ENCODE measurements around the gene DDX21.
A peak's percentile ranks its signal among the peaks of the same experiment; 100 is the strongest.
"Not testable (repeated sequence)": the region's sequence is repeated elsewhere in the genome, so short reads cannot be mapped to it uniquely, and the experiment has no call there.

The DDX21 gene

GRCh38 chr10:68955832-68956532, at the start of gene DDX21:
Gene DDX21, plus strand, starts transcription at chr10:68956170. Its CDS starts 56 bp downstream, at chr10:68956226.
- DNase-seq (ENCODE audit: low spot score), result peak; percentile 94

- no peak for DNase-seq (ENCODE audit: low spot score)
Measured at GRCh38 chr10:68924593-68924992, 31.4 kb upstream of the DDX21 start.

GRCh38 chr10:68925489-68925888, 30.5 kb upstream of the DDX21 start:
- no peak for DNase-seq (ENCODE audit: low spot score)

DNA sequence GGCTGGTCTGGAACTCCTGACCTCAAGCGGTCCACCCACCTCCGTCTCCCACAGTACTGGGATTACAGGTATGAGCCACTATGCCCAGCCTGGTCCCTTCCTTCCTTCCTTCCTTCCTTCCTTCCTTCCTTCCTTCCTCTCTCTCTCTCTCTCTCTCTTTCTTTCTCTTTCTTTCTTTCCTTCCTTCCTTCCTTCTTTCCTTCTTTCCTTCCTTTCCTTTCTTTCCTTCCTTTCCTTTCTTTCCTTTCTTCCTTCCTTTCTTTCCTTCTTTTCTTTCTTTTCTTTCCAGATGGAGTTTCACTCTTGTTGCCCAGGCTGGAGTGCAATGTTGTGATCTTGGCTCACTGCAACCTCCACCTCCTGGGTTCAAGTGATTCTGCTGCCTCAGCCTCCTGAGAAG, 26.8 kb upstream of the DDX21 start:
- DNase-seq (ENCODE audit: low spot score), result not testable (repeated sequence)

GRCh38 chr10:68929888-68930287, 26.1 kb upstream of the DDX21 start:
- DNase-seq (ENCODE audit: low spot score), result not testable (repeated sequence)

- not testable (repeated sequence) for DNase-seq (ENCODE audit: low spot score)
Measured at GRCh38 chr10:68932860-68933259, 23.1 kb upstream of the DDX21 start.

- DNase-seq (ENCODE audit: low spot score), result no peak
Measured at GRCh38 chr10:68934994-68935393, 21.0 kb upstream of the DDX21 start.

DNA sequence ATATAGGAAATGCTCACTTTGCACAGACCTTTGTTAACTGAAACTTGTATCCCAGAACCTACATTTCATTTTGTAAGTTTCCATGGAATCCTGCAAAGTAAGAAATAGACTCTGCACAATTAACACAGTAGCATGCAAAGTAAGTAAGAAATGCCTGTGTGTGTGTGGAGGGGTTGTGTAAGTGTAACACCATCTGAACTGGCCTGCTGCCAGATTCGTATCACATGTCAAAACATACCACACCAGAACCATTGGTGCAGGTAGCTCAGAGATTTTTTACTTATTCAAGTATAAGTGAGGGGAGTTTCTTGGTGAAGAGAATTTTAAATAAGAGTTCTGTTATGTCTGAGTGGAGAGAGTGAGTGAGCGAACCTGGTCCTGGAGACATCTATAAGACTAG, 17.9 kb upstream of the DDX21 start:
- DNase-seq (ENCODE audit: low spot score), result no peak

DNA sequence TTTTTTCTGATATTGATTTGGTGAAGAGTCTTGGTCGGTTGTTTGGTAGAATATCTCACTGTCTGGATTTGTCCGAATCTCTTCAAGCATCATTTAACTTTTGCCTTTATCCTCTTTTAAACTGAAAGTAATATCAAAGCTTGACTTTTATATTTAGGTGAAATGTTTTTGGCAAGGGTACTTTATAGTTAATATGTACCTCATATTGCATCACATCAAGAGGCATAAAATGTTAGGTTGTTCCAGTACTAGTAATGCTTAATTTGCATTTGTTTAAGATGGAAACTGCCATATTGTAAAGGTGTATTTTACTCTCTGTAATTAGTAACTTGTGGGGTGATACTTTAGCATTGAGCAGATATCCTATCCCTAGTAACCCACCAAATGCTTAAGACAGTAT, 17.1 kb upstream of the DDX21 start:
- DNase-seq (ENCODE audit: low spot score), result no peak

DNA sequence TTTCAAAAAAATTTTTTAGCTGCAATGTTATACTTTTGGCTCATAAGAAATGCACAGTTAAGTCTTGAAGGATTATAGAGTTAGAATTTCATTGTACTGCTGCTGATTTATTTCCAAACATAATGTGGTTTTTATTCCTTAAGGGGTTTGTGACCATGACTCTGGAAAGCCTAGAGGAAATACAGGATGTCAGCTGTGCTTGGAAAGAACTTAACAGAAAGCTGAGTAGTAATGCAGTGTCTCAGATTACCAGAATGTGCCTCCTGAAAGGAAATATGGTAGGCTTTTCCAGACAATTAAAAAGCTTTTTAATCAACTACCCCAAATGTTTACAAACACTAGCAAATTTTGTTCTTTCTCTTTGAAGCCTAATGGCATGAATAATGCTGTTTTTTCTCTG, 15.1 kb upstream of the DDX21 start:
- not testable (repeated sequence) for DNase-seq (ENCODE audit: low spot score)

GRCh38 chr10:68950598-68950997, 5.4 kb upstream of the DDX21 start:
- DNase-seq (ENCODE audit: low spot score), result no peak

- no peak for DNase-seq (ENCODE audit: low spot score)
Measured at GRCh38 chr10:68954904-68955303, 1.1 kb upstream of the DDX21 start.

- no peak for DNase-seq (ENCODE audit: low spot score)
Measured at GRCh38 chr10:68955355-68955831, 577 bp upstream of the DDX21 start.

GRCh38 chr10:68957284-68957615, 1.3 kb downstream of the DDX21 start:
- no peak for DNase-seq (ENCODE audit: low spot score)

DNA sequence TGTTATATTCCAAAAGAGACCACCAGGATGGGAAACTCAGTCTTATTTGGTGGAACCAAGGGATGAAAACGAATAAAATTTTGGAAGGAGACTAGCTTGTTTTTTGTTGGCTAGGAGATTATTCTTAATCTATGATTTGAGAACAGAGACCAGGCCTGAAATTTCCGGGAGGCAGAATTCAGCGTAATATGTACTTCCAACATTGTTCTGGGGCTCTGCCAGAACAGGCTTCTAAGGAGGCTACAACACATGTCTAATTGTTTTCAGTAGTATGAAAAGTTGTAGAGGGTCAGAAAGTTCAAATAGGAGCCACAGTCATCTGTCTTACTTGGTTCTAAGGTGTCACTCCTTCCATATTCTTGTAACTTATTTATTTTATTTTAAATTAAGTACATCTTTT, 1.7 kb downstream of the DDX21 start:
- DNase-seq (ENCODE audit: low spot score), result no peak

DNA sequence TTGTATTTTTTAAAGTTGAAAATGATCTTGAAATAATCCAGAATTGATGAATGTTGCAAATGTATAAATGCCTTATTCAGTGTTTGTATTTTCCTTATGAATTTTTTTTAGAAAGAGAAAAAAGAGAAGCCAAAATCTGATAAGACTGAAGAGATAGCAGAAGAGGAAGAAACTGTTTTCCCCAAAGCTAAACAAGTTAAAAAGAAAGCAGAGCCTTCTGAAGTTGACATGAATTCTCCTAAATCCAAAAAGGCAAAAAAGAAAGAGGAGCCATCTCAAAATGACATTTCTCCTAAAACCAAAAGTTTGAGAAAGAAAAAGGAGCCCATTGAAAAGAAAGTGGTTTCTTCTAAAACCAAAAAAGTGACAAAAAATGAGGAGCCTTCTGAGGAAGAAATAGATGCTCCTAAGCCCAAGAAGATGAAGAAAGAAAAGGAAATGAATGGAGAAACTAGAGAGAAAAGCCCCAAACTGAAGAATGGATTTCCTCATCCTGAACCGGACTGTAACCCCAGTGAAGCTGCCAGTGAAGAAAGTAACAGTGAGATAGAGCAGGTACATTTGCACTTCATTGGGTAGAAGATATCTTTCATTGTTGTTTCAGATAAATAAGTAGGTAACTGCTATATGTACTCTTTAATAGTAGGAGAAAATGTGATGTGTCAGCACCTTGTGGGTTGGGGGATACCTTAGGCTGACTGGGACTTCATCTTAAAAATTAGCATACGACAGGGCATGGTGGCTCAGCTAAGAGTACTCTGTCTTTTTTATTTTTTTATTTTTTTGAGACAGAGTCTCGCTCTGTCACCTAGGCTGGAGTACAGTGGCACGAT, 3.9 kb downstream of the DDX21 start:
- DNase-seq (ENCODE audit: low spot score), result no peak

DNA sequence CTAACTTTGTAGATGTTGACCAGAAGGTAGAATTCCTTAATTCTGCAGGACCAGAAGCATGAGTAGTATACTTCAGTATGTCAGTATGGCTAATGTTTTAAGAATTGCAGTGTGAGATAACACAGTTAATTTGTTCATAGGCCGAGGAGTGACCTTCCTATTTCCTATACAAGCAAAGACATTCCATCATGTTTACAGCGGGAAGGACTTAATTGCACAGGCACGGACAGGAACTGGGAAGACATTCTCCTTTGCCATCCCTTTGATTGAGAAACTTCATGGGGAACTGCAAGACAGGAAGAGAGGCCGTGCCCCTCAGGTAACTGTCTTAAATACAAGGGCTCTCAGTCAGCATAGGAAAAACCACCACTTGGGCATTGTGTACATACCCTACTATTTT, 7.2 kb downstream of the DDX21 start:
- no peak for DNase-seq (ENCODE audit: low spot score)

DNA sequence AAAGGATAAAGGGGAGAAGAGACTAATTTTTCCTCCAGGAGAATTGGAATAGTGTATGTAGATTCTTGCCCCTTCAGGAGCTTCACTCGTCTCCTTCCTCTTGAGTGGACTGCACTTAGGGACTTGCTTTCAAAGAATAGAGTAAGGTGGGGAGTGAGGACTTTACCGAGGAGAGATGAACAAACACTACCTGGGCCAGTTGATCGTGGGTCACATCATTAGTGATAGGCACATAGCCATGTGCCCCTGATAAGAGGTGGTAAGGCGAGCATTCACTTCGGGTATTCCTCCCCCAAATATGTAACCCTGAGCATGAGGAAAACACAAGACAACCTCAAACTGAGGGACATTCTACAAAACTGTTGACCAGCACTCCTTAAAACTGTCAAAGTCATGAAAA, 18.0 kb downstream of the DDX21 start:
- no peak for DNase-seq (ENCODE audit: low spot score)

GRCh38 chr10:68975936-68976473, 20.0 kb downstream of the DDX21 start:
- not testable (repeated sequence) for DNase-seq (ENCODE audit: low spot score)

DNA sequence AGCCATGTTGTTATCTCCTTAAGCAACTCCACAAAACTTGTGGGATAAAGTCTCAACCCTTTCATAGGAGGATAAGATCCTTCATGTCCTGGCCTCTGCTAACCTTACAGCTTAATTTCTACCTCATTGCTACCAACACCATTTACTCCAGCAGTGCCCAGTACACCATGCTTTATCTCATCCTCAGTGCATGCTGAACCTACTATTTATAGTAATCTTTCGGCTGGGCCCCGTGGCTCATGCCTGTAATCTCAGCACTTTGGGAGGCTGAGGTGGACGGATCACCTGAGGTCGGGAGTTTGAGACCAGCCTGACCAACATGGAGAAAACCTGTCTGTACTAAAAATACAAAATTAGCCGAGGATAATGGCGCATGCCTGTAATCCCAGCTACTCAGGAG, 23.8 kb downstream of the DDX21 start:
- not testable (repeated sequence) for DNase-seq (ENCODE audit: low spot score)

DNA sequence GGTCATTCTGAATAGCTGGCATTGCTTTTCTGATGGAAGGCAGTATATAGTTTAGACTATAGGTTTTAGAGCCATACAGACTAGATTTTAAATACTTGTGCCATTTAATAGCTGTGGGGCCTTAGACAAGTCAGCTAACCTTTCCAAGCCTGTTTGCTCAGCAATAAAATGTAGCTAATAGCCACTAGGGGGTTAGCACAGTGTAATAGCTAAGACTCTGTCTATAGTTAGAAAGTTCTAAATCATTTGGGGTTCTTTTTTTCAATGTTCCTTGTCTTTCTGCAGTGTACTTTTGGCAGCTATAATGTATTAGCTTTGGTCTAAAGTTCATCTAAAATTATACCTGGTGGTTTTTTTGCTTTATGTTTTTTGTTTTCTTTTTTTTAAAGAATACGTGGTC, 25.1 kb downstream of the DDX21 start:
- no peak for DNase-seq (ENCODE audit: low spot score)

GRCh38 chr10:68982389-68982788, 26.4 kb downstream of the DDX21 start:
- DNase-seq (ENCODE audit: low spot score), result no peak

GRCh38 chr10:68987611-68988010, 31.6 kb downstream of the DDX21 start:
- DNase-seq (ENCODE audit: low spot score), result no peak

Measured in LoVo (cell line).